ENCODE measurements around the gene ENOSF1. TPM values are rescaled to one million over a fixed set of nuclear protein-coding genes. Genes with fewer than 3 reads are reported as not detected.

ENOSF1 gene
- total RNA-seq, 2 donors from 2014 or later = 57.4 to 69.3 TPM

GRCh38 chr18:658947-659533 is 53.4 kb downstream of the ENOSF1 start:
- Mint-ChIP-seq H3K36me3 (ENCODE audit: low read depth) (no peaks in the 10 kb centered on the region), H3K4me1 (peaks cover 9% of the 10 kb centered on the region), H3K27me3 (peaks cover 30% of the 10 kb centered on the region), H3K4me3 (peak overlapping the region; percentile 81), H3K27ac (peak overlapping the region; percentile 54)
- DNase-seq (no peak), ATAC-seq (no peak)
- no peaks in the 10 kb centered on the region for H3K9me3 ChIP-seq (ENCODE audit: control insufficient read depth, low read length, poor library complexity, severe bottlenecking)

GRCh38 chr18:658001-658946 is 54.2 kb downstream of the ENOSF1 start:
- H3K9me3 ChIP-seq (ENCODE audit: control insufficient read depth, low read length, poor library complexity, severe bottlenecking) = no peaks in the 10 kb centered on the region
- Mint-ChIP-seq H3K27ac (peak overlapping the region; percentile 54), H3K27me3 (peaks cover 37% of the 10 kb centered on the region), H3K4me3 (peak overlapping the region; percentile 81), H3K4me1 (peaks cover 9% of the 10 kb centered on the region), H3K36me3 (ENCODE audit: low read depth) (no peaks in the 10 kb centered on the region)
- peak; percentile 17 to 27 (median 18) for DNase-seq
- peak; percentile 67 for ATAC-seq

GRCh38 chr18:657311-658000 is 55.0 kb downstream of the ENOSF1 start, which contains the start of gene TYMS:
Gene TYMS, plus strand, starts transcription at chr18:657653. Its CDS starts 90 bp downstream, at chr18:657743.
- H3K27ac Mint-ChIP-seq = no peak within 1 kb of the TSS

GRCh38 chr18:655445-655844 is 57.0 kb downstream of the ENOSF1 start:
- no peaks in the 10 kb centered on the region for H3K36me3 Mint-ChIP-seq (ENCODE audit: low read depth)
- H3K9me3 ChIP-seq (ENCODE audit: control insufficient read depth, low read length, poor library complexity, severe bottlenecking) = no peaks in the 10 kb centered on the region
- no peak for DNase-seq
- no peak overlapping the region for H3K4me3 Mint-ChIP-seq
- peaks cover 13% of the 10 kb centered on the region for H3K4me1 Mint-ChIP-seq
- no peak for ATAC-seq
- H3K27me3 Mint-ChIP-seq = peaks cover 40% of the 10 kb centered on the region
- no peak overlapping the region for H3K27ac Mint-ChIP-seq

More at GRCh38 chr18:657311-658000, 55.0 kb downstream of the ENOSF1 start, which contains the start of gene TYMS:
- peaks cover 37% of the 10 kb centered on the region for H3K27me3 Mint-ChIP-seq
- H3K9me3 ChIP-seq (ENCODE audit: control insufficient read depth, low read length, poor library complexity, severe bottlenecking) = no peaks in the 10 kb centered on the region
- DNase-seq (peak in 2 of 3 donors; percentile 11 to 25), ATAC-seq (peak; percentile 66)
- H3K36me3 Mint-ChIP-seq (ENCODE audit: low read depth) = no peaks in the 10 kb centered on the region
- H3K4me1 Mint-ChIP-seq = peaks cover 9% of the 10 kb centered on the region
- H3K4me3 Mint-ChIP-seq = peak within 1 kb of the TSS; percentile 81

GRCh38 chr18:654601-655000 is 57.8 kb downstream of the ENOSF1 start:
- no peaks in the 10 kb centered on the region for H3K9me3 ChIP-seq (ENCODE audit: control insufficient read depth, low read length, poor library complexity, severe bottlenecking)
- Mint-ChIP-seq H3K4me3 (no peak overlapping the region), H3K27ac (no peak overlapping the region), H3K36me3 (ENCODE audit: low read depth) (no peaks in the 10 kb centered on the region), H3K4me1 (peaks cover 16% of the 10 kb centered on the region), H3K27me3 (peaks cover 32% of the 10 kb centered on the region)
- no peak for DNase-seq
- ATAC-seq = no peak

- DNase-seq (no peak), ATAC-seq (no peak)
- H3K36me3 Mint-ChIP-seq (ENCODE audit: low read depth) = no peaks in the 10 kb centered on the region
- H3K27me3 Mint-ChIP-seq = peaks cover 25% of the 10 kb centered on the region
- no peaks in the 10 kb centered on the region for H3K9me3 ChIP-seq (ENCODE audit: control insufficient read depth, low read length, poor library complexity, severe bottlenecking)
- no peak overlapping the region for H3K27ac Mint-ChIP-seq
- H3K4me1 Mint-ChIP-seq = peaks cover 9% of the 10 kb centered on the region
- no peak overlapping the region for H3K4me3 Mint-ChIP-seq
Measured at GRCh38 chr18:653512-653911, 58.9 kb downstream of the ENOSF1 start.

- peaks cover 25% of the 10 kb centered on the region for H3K27me3 Mint-ChIP-seq
- H3K27ac Mint-ChIP-seq = no peak overlapping the region
- peaks cover 9% of the 10 kb centered on the region for H3K4me1 Mint-ChIP-seq
- H3K9me3 ChIP-seq (ENCODE audit: control insufficient read depth, low read length, poor library complexity, severe bottlenecking) = no peaks in the 10 kb centered on the region
- H3K4me3 Mint-ChIP-seq = no peak overlapping the region
- ATAC-seq = no peak
- no peak for DNase-seq
- no peaks in the 10 kb centered on the region for H3K36me3 Mint-ChIP-seq (ENCODE audit: low read depth)
Measured at GRCh38 chr18:652131-652530, 60.3 kb downstream of the ENOSF1 start.

GRCh38 chr18:650428-650858 is 62.0 kb downstream of the ENOSF1 start:
- no peak for DNase-seq

GRCh38 chr18:649341-649740 is 63.1 kb downstream of the ENOSF1 start:
- no peak for ATAC-seq
- no peak for DNase-seq
- Mint-ChIP-seq H3K27ac (no peak overlapping the region), H3K4me3 (no peak overlapping the region), H3K4me1 (peaks cover 7% of the 10 kb centered on the region), H3K27me3 (peaks cover 14% of the 10 kb centered on the region), H3K36me3 (ENCODE audit: low read depth) (no peaks in the 10 kb centered on the region)
- H3K9me3 ChIP-seq (ENCODE audit: control insufficient read depth, low read length, poor library complexity, severe bottlenecking) = no peaks in the 10 kb centered on the region

More at GRCh38 chr18:650428-650858, 62.0 kb downstream of the ENOSF1 start:
- H3K27me3 Mint-ChIP-seq = peaks cover 16% of the 10 kb centered on the region
- peaks cover 7% of the 10 kb centered on the region for H3K4me1 Mint-ChIP-seq
- H3K27ac Mint-ChIP-seq = no peak overlapping the region
- H3K36me3 Mint-ChIP-seq (ENCODE audit: low read depth) = no peaks in the 10 kb centered on the region
- H3K4me3 Mint-ChIP-seq = no peak overlapping the region
- H3K9me3 ChIP-seq (ENCODE audit: control insufficient read depth, low read length, poor library complexity, severe bottlenecking) = no peaks in the 10 kb centered on the region
- ATAC-seq = peak; percentile 36

- ATAC-seq (no peak), DNase-seq (no peak)
- no peak overlapping the region for H3K27ac Mint-ChIP-seq
- peaks cover 7% of the 10 kb centered on the region for H3K4me1 Mint-ChIP-seq
- no peak overlapping the region for H3K4me3 Mint-ChIP-seq
- peaks cover 3% of the 10 kb centered on the region for H3K27me3 Mint-ChIP-seq
- no peaks in the 10 kb centered on the region for H3K9me3 ChIP-seq (ENCODE audit: control insufficient read depth, low read length, poor library complexity, severe bottlenecking)
- no peaks in the 10 kb centered on the region for H3K36me3 Mint-ChIP-seq (ENCODE audit: low read depth)
Measured at GRCh38 chr18:647304-647703, 65.1 kb downstream of the ENOSF1 start.

DNA sequence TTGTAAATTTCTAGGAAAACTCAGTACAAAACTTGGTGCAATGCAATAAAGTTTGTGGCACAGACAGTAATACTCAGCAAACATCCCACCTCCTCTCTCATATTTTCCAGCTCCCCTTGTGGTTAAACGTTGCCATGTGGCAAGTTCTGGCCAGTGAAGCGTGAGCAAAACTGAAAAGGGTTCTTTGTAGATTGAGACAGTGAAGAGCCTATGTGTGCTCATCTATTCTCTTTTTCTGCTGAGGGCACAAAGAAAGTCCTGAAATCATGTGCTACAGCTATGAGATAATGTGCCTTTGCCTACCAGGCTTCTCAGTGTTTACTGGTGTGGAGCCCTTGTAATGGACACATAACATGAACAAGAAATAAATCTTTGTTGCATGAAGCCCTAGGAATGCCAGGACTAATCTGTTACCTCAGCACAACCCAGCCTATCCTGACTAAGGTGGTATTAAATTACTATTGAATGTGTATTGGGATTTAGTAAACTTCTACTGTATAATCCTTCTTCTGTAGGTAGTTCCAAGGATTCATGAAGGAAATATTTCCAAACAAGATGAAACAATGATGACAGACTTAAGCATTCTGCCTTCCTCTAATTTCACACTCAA is 67.9 kb downstream of the ENOSF1 start:
- DNase-seq (no peak), ATAC-seq (no peak)
- H3K27ac Mint-ChIP-seq = no peak overlapping the region

GRCh38 chr18:641224-641623 is 71.2 kb downstream of the ENOSF1 start:
- no peaks in the 10 kb centered on the region for H3K36me3 Mint-ChIP-seq (ENCODE audit: low read depth)
- no peak overlapping the region for H3K27ac Mint-ChIP-seq
- no peak for ATAC-seq

More for the DNA sequence above, 67.9 kb downstream of the ENOSF1 start:
- Mint-ChIP-seq H3K4me1 (peaks cover 3% of the 10 kb centered on the region), H3K36me3 (ENCODE audit: low read depth) (no peaks in the 10 kb centered on the region), H3K4me3 (no peak overlapping the region), H3K27me3 (peaks cover 7% of the 10 kb centered on the region)
- no peaks in the 10 kb centered on the region for H3K9me3 ChIP-seq (ENCODE audit: control insufficient read depth, low read length, poor library complexity, severe bottlenecking)

More at GRCh38 chr18:641224-641623, 71.2 kb downstream of the ENOSF1 start:
- peaks cover 15% of the 10 kb centered on the region for H3K27me3 Mint-ChIP-seq
- peaks cover 3% of the 10 kb centered on the region for H3K4me1 Mint-ChIP-seq
- H3K4me3 Mint-ChIP-seq = no peak overlapping the region
- H3K9me3 ChIP-seq (ENCODE audit: control insufficient read depth, low read length, poor library complexity, severe bottlenecking) = no peaks in the 10 kb centered on the region
- no peak for DNase-seq

Data from T-helper 17 cell (primary cell).